Hepatic stellate cell (primary cell): ENCODE results near the gene ICA1.

Experiments
- DNase-seq: peaks from one replicate; pipeline ENCODE4 v3.0.0; 2011; ENCODE audit warnings: low spot score

The ICA1 gene

GRCh38 chr7:8157296-8157695 lies 104.7 kb downstream of the ICA1 start:
- no peak for DNase-seq

- no peak for DNase-seq
Observed at GRCh38 chr7:8155836-8156235, 106.1 kb downstream of the ICA1 start.

- no peak for DNase-seq
Observed at GRCh38 chr7:8154272-8154671, 107.7 kb downstream of the ICA1 start.

GRCh38 chr7:8152489-8153192 lies 109.3 kb downstream of the ICA1 start:
- DNase-seq: no peak

- no peak for DNase-seq
Observed at GRCh38 chr7:8151161-8151725, 110.7 kb downstream of the ICA1 start.

GRCh38 chr7:8149222-8149621 lies 112.7 kb downstream of the ICA1 start:
- DNase-seq: no peak

- DNase-seq: no peak
Observed at GRCh38 chr7:8147760-8148463, 114.1 kb downstream of the ICA1 start.

- no peak for DNase-seq
Observed at GRCh38 chr7:8146788-8147413, 115.1 kb downstream of the ICA1 start.

- no peak for DNase-seq
Observed at GRCh38 chr7:8146106-8146787, 115.7 kb downstream of the ICA1 start.

- no peak for DNase-seq
Observed at GRCh38 chr7:8144856-8145255, 117.1 kb downstream of the ICA1 start.

- no peak for DNase-seq
Observed at GRCh38 chr7:8143151-8143874, 118.7 kb downstream of the ICA1 start.

GRCh38 chr7:8142477-8142876 lies 119.5 kb downstream of the ICA1 start:
- DNase-seq: no peak

- no peak for DNase-seq
Observed at GRCh38 chr7:8141070-8141469, 120.9 kb downstream of the ICA1 start.

- no peak for DNase-seq
Observed at GRCh38 chr7:8136051-8136730, 125.8 kb downstream of the ICA1 start.

- no peak for DNase-seq
Observed at GRCh38 chr7:8135417-8135816, 126.5 kb downstream of the ICA1 start.

- DNase-seq: no peak
Observed at GRCh38 chr7:8134089-8134733, 127.8 kb downstream of the ICA1 start.

- DNase-seq: no peak
Observed at GRCh38 chr7:8133188-8133848, 128.6 kb downstream of the ICA1 start.

GRCh38 chr7:8131694-8132605 lies 130.0 kb downstream of the ICA1 start:
- DNase-seq: no peak

GRCh38 chr7:8130663-8131062 lies 131.3 kb downstream of the ICA1 start:
- no peak for DNase-seq
